ENCODE measurements around the gene ZNF639. TPM values are rescaled to one million over a fixed set of nuclear protein-coding genes. Genes with fewer than 3 reads are reported as not detected.

Gene ZNF639
- total RNA-seq, 1 donor from 2014 or later, result 21.4 TPM

DNA sequence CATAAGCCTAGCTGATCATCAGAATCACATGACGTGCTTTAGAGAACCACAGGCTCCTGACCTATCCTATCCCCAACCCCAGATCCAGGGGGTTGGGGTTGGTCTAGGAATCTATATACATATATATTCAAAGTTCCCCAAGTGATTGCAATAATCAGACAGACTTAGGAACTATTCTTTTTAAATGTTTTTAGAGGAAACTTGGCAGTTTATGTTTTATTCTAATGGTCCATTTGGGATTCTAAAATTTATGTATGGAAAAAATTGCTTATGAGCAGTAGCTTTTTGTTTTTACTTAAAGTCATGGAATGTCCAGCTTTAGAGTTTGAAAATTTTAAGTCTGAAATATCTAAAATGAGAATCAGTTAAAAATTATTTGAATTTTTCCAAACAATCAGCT is 46.8 kb downstream of the ZNF639 start:
- no peak for TF ChIP-seq CTCF (IDR thresholded peaks at IDR 0.05)
- H3K36me3 ChIP-seq, result peaks cover 17 to 59% of the 10 kb centered on the region in 2 donors
- no peaks in the 10 kb centered on the region for H3K4me1 ChIP-seq
- no peak overlapping the region for H3K4me3 ChIP-seq
- no peaks in the 10 kb centered on the region for H3K27me3 ChIP-seq
- no peak for DNase-seq (ENCODE audit: low spot score in 2 of 2)
- no peaks in the 10 kb centered on the region for H3K9me3 ChIP-seq
- H3K27ac ChIP-seq, result no peak overlapping the region
- intact Hi-C loops (cut with DNase I), result no loop called here

DNA sequence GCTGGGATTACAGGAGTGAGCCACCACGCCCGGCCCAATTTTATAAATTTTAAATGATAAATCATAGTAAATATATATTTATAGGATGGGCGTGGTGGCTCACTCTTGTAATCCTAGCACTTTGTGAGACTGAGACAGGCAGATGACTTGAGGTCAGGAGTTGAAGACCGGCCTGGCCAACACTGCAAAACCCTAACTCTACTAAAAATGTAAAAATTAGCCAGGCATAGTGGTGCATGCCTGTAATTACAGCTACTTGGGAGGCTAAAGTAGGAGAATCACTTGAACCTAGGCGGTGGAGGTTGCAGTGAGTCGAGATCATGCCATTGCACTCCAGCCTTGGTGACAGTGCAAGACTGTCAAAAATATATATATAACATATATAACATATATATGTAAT is 51.1 kb downstream of the ZNF639 start:
- H3K27ac ChIP-seq, result no peak overlapping the region
- no peak overlapping the region for H3K4me3 ChIP-seq
- no peaks in the 10 kb centered on the region for H3K4me1 ChIP-seq
- intact Hi-C loops (cut with DNase I), result no loop called here
- no peak for TF ChIP-seq CTCF (IDR thresholded peaks at IDR 0.05)
- peaks cover 20 to 54% of the 10 kb centered on the region in 2 donors for H3K36me3 ChIP-seq
- DNase-seq (ENCODE audit: low spot score in 2 of 2), result no peak
- no peaks in the 10 kb centered on the region for H3K27me3 ChIP-seq
- no peaks in the 10 kb centered on the region for H3K9me3 ChIP-seq

DNA sequence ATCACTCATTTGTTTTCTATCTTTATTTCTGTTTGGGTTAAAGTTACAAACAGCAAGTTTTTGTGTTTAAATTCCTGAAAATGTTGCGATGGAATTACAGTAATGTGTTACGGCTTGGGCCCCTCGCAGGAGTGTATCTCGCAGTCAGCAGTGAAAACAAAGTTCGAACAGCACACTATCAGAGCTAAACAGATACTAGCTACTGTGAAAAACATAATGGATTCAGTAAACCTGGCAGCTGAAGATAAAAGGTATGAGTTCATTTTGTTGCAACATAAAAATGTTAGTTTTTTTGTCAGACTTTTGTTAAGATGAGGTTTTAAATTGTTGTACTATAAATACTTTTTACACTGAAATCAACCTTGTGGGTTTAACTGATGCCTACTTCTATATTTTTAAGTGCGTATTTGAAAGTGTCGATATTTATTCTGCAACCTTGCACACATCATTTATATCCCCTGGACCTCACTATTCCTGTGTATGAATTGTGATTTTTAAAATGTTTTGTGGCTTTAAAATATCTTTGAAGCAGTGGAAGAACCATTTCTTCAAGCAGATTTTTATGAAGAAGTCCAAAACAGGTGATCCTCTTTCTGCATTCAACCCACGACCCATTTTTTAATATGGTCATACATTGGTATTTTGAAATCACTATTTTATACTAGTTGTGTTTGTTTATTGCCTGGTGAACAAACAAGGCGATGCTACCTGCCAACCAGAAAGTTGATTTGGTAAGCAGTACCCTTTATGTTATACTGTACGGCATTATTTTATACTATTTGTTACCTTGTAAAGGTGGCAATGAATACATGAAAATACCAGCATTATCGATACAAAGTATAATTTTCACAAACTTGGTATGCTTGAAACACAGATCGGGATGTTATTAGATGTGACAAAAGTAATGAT is 52.5 kb downstream of the ZNF639 start:
- no peaks in the 10 kb centered on the region for H3K9me3 ChIP-seq
- no peak for TF ChIP-seq CTCF (IDR thresholded peaks at IDR 0.05)
- peaks cover 32 to 56% of the 10 kb centered on the region in 2 donors for H3K36me3 ChIP-seq
- H3K27me3 ChIP-seq, result no peaks in the 10 kb centered on the region
- no peak overlapping the region for H3K27ac ChIP-seq
- H3K4me3 ChIP-seq, result no peak overlapping the region
- DNase-seq (ENCODE audit: low spot score in 2 of 2), result no peak
- intact Hi-C loops (cut with DNase I), result no loop called here
- no peaks in the 10 kb centered on the region for H3K4me1 ChIP-seq

DNA sequence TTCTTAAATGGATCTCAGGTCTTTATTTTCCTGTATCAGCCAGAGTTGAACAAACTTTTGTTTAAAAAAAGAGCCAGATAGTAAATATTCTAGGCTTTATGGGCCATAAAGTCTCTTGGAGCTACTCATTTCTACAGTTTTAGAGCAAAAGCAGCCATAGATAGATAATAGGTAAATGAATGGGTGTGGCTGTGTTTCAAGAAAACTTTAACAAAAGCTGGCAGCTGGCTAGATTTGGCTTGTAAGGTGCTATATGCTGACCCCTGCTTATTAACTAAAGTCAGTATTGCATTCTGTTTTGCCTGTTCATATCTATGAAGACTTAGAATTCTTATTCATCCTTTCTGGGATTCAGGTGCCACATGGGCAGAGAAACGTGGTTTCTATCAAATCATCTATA is 53.6 kb downstream of the ZNF639 start:
- Histone ChIP-seq H3K27me3 (no peaks in the 10 kb centered on the region), H3K36me3 (peaks cover 42 to 65% of the 10 kb centered on the region in 2 donors), H3K9me3 (no peaks in the 10 kb centered on the region), H3K27ac (no peak overlapping the region), H3K4me1 (no peaks in the 10 kb centered on the region), H3K4me3 (no peak overlapping the region)
- intact Hi-C loops (cut with DNase I), result no loop called here
- DNase-seq (ENCODE audit: low spot score in 2 of 2), result no peak
- TF ChIP-seq CTCF (IDR thresholded peaks at IDR 0.05), result no peak

Other genes with a start within 250 kb of the ZNF639 start
- 12.7 TPM for gene PIK3CA, start 174.7 kb upstream of the ZNF639 start, total RNA-seq
- 16.5 TPM for gene KCNMB3, start 71.9 kb upstream of the ZNF639 start, total RNA-seq
- gene MFN1, start 24.7 kb downstream of the ZNF639 start, total RNA-seq, result 25.1 TPM
- gene GNB4, start 128.4 kb downstream of the ZNF639 start, total RNA-seq, result 25.3 TPM
- 23.9 TPM for gene ACTL6A, start 239.9 kb downstream of the ZNF639 start, total RNA-seq